HEK293T (cell line): ENCODE results near the gene ANKRD29.

Source experiments
- ARNT ChIP-seq: fragments of 450-650 bp; IDR thresholded peaks from 2 replicates; pipeline ENCODE4 v1.6.1; 2017; ENCODE audit warnings: mild to moderate bottlenecking
- TARDBP ChIP-seq: fragments of 450-650 bp; IDR thresholded peaks from 2 replicates; pipeline ENCODE4 v1.6.1; 2016

- TF ChIP-seq ARNT (no peak), TARDBP (no peak)
These were observed 6.6 kb upstream of the ANKRD29 start for GRCh38 chr18:23669202-23669766.
